Liver (tissue), 3 donors: ENCODE data around the gene CLCN1.

Source experiments
- CTCF ChIP-seq: fragments of 150-350 bp; IDR thresholded peaks from 2 replicates; pipeline ENCODE4 v1.5.1; 2017; ENCODE audit warnings: improper control_type of control experiment, low read depth, low read length; ENCODE audit not compliant: missing input control
- GABPA ChIP-seq, 2 donors: IDR thresholded peaks in 1 of 2; conservative IDR thresholded peaks in 1 of 2; 2 replicates each; pipeline ENCODE4 v1.6.1; 2016; ENCODE audit warnings: antibody characterized with exemption in 2 of 2, mild to moderate bottlenecking in 1 of 2, moderate library complexity in 1 of 2
- JUND ChIP-seq, 2 donors: IDR thresholded peaks; 2 replicates each; pipeline ENCODE4 v1.6.1; 2016; ENCODE audit warnings: antibody characterized with exemption in 2 of 2
- SP1 ChIP-seq: IDR thresholded peaks from 2 replicates; pipeline ENCODE4 v1.6.1; 2018; ENCODE audit warnings: antibody characterized with exemption, mild to moderate bottlenecking
- ZBTB33 ChIP-seq: IDR thresholded peaks from 2 replicates; pipeline ENCODE4 v1.6.1; 2016; ENCODE audit warnings: antibody characterized with exemption
- donor health status: healthy.
- donor health status: healthy.

GRCh38 chr7:143337216-143337615 lies 21.3 kb downstream of the CLCN1 start:
- no peak for TF ChIP-seq GABPA (IDR thresholded peaks at IDR 0.05 in 1 of 2, conservative IDR thresholded peaks at IDR 0.05 in 1 of 2)
- no peak for TF ChIP-seq CTCF
- no peak for TF ChIP-seq SP1
- no peak for TF ChIP-seq JUND (IDR thresholded peaks at IDR 0.05)
- no peak for TF ChIP-seq ZBTB33
